Suppressor macrophage treated with lipopolysaccharide for 1 hour (primary cell): Measurements from ENCODE around the gene RABEPK.
"Not testable (repeated sequence)": the region's sequence is repeated elsewhere in the genome, so short reads cannot be mapped to it uniquely, and the experiment has no call there.

ENCODE experiments used
- DNase-seq, 3 donors: peaks; one replicate each; pipeline ENCODE4 v3.0.0-alpha.2; 2020 to 2022

Gene RABEPK

GRCh38 chr9:125255781-125256391, 55.5 kb downstream of the RABEPK start:
- peak in 2 of 3 donors; percentile 30 for DNase-seq

GRCh38 chr9:125258160-125258785, 57.9 kb downstream of the RABEPK start:
- DNase-seq, result no peak

- peak; percentile 62 to 78 (median 78) for DNase-seq
Measured at GRCh38 chr9:125258832-125259534, 58.6 kb downstream of the RABEPK start.

GRCh38 chr9:125260561-125260960, 60.2 kb downstream of the RABEPK start:
- DNase-seq, result peak in 1 of 3 donors; percentile 8

GRCh38 chr9:125261501-125262293, 61.4 kb downstream of the RABEPK start, which contains the start of gene GAPVD1:
Gene GAPVD1, plus strand, starts transcription at chr9:125261826. Its CDS starts 37,096 bp downstream, at chr9:125298922.
- peak; percentile 97 to 98 (median 98) for DNase-seq

- peak in 1 of 3 donors; percentile 10 for DNase-seq
Measured at GRCh38 chr9:125262294-125262991, 62.1 kb downstream of the RABEPK start.

GRCh38 chr9:125264068-125264467, 63.7 kb downstream of the RABEPK start:
- not testable (repeated sequence) for DNase-seq

- no peak for DNase-seq
Measured at GRCh38 chr9:125268394-125269013, 68.2 kb downstream of the RABEPK start.

- DNase-seq, result no peak
Measured at GRCh38 chr9:125269014-125269397, 68.7 kb downstream of the RABEPK start.

- no peak for DNase-seq
Measured at GRCh38 chr9:125271081-125271480, 70.7 kb downstream of the RABEPK start.

GRCh38 chr9:125272697-125273096, 72.4 kb downstream of the RABEPK start:
- peak; percentile 18 to 50 (median 40) for DNase-seq

- DNase-seq, result no peak
Measured at GRCh38 chr9:125276771-125277170, 76.4 kb downstream of the RABEPK start.

GRCh38 chr9:125277411-125277810, 77.1 kb downstream of the RABEPK start:
- no peak for DNase-seq

- no peak for DNase-seq
Measured at GRCh38 chr9:125280945-125281344, 80.6 kb downstream of the RABEPK start.
